ENCODE measurements around the gene SURF4.

DNA sequence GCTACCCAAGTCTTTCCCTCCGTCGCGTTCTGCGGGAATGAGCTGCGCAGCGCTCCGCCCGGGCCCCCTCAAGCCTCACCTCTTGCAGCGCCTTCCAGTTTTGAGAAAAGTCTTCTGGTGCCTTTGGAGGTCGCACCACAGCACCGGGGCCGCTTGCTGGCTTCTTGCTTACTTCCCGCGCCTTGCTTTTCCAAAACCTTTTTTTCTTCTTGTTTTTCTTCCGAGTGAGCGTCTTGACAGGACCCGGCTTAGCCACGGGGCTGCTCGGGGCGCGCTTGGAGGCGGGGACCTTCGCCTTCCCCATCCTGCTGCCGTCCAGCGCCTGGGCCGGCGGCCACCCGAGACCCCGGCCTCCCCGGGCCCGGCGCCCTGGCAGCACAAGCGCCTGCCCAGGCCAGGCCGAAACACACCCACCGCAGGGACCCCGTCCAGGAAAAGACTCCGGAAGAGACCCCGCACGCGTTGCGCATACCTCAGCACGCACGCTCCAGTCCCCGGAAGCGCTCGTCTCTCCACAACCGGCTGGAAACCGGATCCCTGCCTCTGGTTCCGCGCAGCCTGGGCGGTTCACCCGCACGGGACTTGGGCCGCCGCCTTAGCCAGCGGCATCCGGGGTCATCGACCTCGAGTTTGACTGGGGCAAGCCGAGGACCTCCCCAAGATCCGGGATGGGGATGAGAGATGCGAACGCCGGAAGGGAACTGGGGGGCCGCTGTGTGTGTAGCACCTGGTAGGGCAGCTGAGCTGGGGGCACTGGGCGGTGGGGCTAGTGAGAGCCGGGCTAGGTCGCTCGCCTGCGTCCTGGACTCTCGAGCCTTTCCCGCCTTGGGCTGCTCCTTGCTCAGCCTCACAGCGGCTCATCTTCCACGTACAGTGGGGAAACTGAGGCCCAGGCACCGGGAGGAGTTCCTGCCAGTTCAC, 41.9 kb upstream of the SURF4 start, which contains the start of gene REXO4:
- TF ChIP-seq, protein P1, sequence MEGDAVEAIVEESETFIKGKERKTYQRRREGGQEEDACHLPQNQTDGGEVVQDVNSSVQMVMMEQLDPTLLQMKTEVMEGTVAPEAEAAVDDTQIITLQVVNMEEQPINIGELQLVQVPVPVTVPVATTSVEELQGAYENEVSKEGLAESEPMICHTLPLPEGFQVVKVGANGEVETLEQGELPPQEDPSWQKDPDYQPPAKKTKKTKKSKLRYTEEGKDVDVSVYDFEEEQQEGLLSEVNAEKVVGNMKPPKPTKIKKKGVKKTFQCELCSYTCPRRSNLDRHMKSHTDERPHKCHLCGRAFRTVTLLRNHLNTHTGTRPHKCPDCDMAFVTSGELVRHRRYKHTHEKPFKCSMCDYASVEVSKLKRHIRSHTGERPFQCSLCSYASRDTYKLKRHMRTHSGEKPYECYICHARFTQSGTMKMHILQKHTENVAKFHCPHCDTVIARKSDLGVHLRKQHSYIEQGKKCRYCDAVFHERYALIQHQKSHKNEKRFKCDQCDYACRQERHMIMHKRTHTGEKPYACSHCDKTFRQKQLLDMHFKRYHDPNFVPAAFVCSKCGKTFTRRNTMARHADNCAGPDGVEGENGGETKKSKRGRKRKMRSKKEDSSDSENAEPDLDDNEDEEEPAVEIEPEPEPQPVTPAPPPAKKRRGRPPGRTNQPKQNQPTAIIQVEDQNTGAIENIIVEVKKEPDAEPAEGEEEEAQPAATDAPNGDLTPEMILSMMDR (IDR thresholded peaks at IDR 0.05; ENCODE audit: extremely low read depth in 1 of 2, insufficient read depth in 1 of 2, low read depth in 1 of 2, low read length in 2 of 2) = no peak
- TF ChIP-seq POLR2A (IDR thresholded peaks at IDR 0.05; ENCODE audit: low read depth, low read length) (no peak), POLR2AphosphoS5 (IDR thresholded peaks at IDR 0.05; ENCODE audit: insufficient read depth, low read depth, low read length) (no peak), EZH2 (IDR thresholded peaks at IDR 0.05; ENCODE audit: borderline replicate concordance, low read depth, low read length, severe bottlenecking) (no peak)
- TF ChIP-seq, protein P2, sequence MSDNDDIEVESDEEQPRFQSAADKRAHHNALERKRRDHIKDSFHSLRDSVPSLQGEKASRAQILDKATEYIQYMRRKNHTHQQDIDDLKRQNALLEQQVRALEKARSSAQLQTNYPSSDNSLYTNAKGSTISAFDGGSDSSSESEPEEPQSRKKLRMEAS (IDR thresholded peaks at IDR 0.05; ENCODE audit: insufficient read depth, insufficient read length) = peak; percentile 60

Data from endothelial cell of umbilical vein (primary cell).